Measurements from ENCODE around the gene NR2C2. TPM values are rescaled to one million over a fixed set of nuclear protein-coding genes. Genes with fewer than 3 reads are reported as not detected.

Gene NR2C2
- total and polyA plus RNA-seq, 9 donors, result 11.4 to 56.7 (median 42.4) TPM

GRCh38 chr3:15081960-15082664 lies 134.7 kb downstream of the NR2C2 start:
- no peak overlapping the region for H3K27ac ChIP-seq
- intact Hi-C loops (cut with DNase I), result no loop called here
- no peak for DNase-seq
- H3K4me1 ChIP-seq (ENCODE audit: insufficient read depth), result no peaks in the 10 kb centered on the region
- H3K36me3 ChIP-seq, result no peaks in the 10 kb centered on the region
- no peak for TF ChIP-seq EP300 (IDR thresholded peaks at IDR 0.05)
- TF ChIP-seq CTCF (IDR thresholded peaks at IDR 0.05), result no peak
- no peak for TF ChIP-seq POLR2A (IDR thresholded peaks at IDR 0.05)
- no peaks in the 10 kb centered on the region for H3K27me3 ChIP-seq
- H3K9me3 ChIP-seq, result no peaks in the 10 kb centered on the region
- no peak overlapping the region for H3K4me3 ChIP-seq
- 89 to 91% (median 90%) methylated on average over 13 of the region's 13 CpGs for WGBS, 3 donors

GRCh38 chr3:15083252-15083651 lies 135.9 kb downstream of the NR2C2 start:
- 91 to 96% (median 94%) methylated on average over 1 of the region's 1 CpG for WGBS, 3 donors
- H3K27me3 ChIP-seq, result no peaks in the 10 kb centered on the region
- no peak overlapping the region for H3K4me3 ChIP-seq
- TF ChIP-seq POLR2A (IDR thresholded peaks at IDR 0.05) (no peak), CTCF (IDR thresholded peaks at IDR 0.05) (no peak), EP300 (IDR thresholded peaks at IDR 0.05) (no peak)
- H3K27ac ChIP-seq, result no peak overlapping the region
- no peak for DNase-seq
- intact Hi-C loops (cut with DNase I), result no loop called here
- H3K36me3 ChIP-seq, result no peaks in the 10 kb centered on the region
- no peaks in the 10 kb centered on the region for H3K4me1 ChIP-seq (ENCODE audit: insufficient read depth)
- H3K9me3 ChIP-seq, result no peaks in the 10 kb centered on the region

GRCh38 chr3:15086263-15086662 lies 138.9 kb downstream of the NR2C2 start:
- H3K36me3 ChIP-seq, result no peaks in the 10 kb centered on the region
- intact Hi-C loops (cut with DNase I), result no loop called here
- 96 to 98% (median 97%) methylated on average over 2 of the region's 2 CpGs for WGBS, 3 donors

GRCh38 chr3:15086699-15087098 lies 139.3 kb downstream of the NR2C2 start:
- intact Hi-C loops (cut with DNase I), result no loop called here
- 77 to 87% (median 79%) methylated on average over 2 of the region's 2 CpGs for WGBS, 3 donors
- no peak for DNase-seq

More at GRCh38 chr3:15086263-15086662, 138.9 kb downstream of the NR2C2 start:
- Histone ChIP-seq H3K27me3 (no peaks in the 10 kb centered on the region), H3K4me3 (no peak overlapping the region), H3K27ac (no peak overlapping the region), H3K9me3 (no peaks in the 10 kb centered on the region), H3K4me1 (ENCODE audit: insufficient read depth) (no peaks in the 10 kb centered on the region)
- no peak for DNase-seq
- TF ChIP-seq CTCF (IDR thresholded peaks at IDR 0.05) (no peak), POLR2A (IDR thresholded peaks at IDR 0.05) (no peak), EP300 (IDR thresholded peaks at IDR 0.05) (no peak)

More at GRCh38 chr3:15086699-15087098, 139.3 kb downstream of the NR2C2 start:
- Histone ChIP-seq H3K4me1 (ENCODE audit: insufficient read depth) (no peaks in the 10 kb centered on the region), H3K27ac (no peak overlapping the region), H3K9me3 (no peaks in the 10 kb centered on the region), H3K36me3 (no peaks in the 10 kb centered on the region), H3K4me3 (no peak overlapping the region), H3K27me3 (no peaks in the 10 kb centered on the region)
- TF ChIP-seq EP300 (IDR thresholded peaks at IDR 0.05) (no peak), POLR2A (IDR thresholded peaks at IDR 0.05) (no peak), CTCF (IDR thresholded peaks at IDR 0.05) (no peak)

Measured in ovary (tissue), 9 donors.